Mesodermal cell (in vitro differentiated cells): ENCODE results near the gene ATG12.

Experiments
- H3K27ac ChIP-seq: 2 replicates; pipeline ENCODE4 v1.7.0; 2013; ENCODE audit warnings: mild to moderate bottlenecking, low read depth, low read length, moderate library complexity; ENCODE audit not compliant: severe bottlenecking
- H3K36me3 ChIP-seq: 2 replicates; pipeline ENCODE4 v1.7.1; 2013; ENCODE audit warnings: mild to moderate bottlenecking, low read length, moderate library complexity; ENCODE audit not compliant: control insufficient read depth, insufficient read depth
- H3K4me1 ChIP-seq: one replicate; pipeline ENCODE4 v1.7.1; 2013; ENCODE audit warnings: mild to moderate bottlenecking, low read length; ENCODE audit not compliant: insufficient read depth, control insufficient read depth, poor library complexity, severe bottlenecking
- H3K4me3 ChIP-seq: 2 replicates; pipeline ENCODE4 v1.7.0; 2013; ENCODE audit warnings: low read length, control low read depth, mild to moderate bottlenecking; ENCODE audit not compliant: insufficient read depth, poor library complexity, severe bottlenecking; ENCODE audit errors: extremely low read depth
- H3K9me3 ChIP-seq: 2 replicates; pipeline ENCODE4 v1.7.1; 2013; ENCODE audit warnings: mild to moderate bottlenecking, low read length, moderate library complexity; ENCODE audit not compliant: control insufficient read depth
- WGBS, 2 experiments: methylation state at CpG; one replicate each; pipeline ENCODE4 v1.1.5; 2013; ENCODE audit warnings: missing lambda C conversion rate in 2 of 2; ENCODE audit not compliant: insufficient coverage in 2 of 2; 5-methylcytosine and 5-hydroxymethylcytosine counted together

The ATG12 gene

DNA sequence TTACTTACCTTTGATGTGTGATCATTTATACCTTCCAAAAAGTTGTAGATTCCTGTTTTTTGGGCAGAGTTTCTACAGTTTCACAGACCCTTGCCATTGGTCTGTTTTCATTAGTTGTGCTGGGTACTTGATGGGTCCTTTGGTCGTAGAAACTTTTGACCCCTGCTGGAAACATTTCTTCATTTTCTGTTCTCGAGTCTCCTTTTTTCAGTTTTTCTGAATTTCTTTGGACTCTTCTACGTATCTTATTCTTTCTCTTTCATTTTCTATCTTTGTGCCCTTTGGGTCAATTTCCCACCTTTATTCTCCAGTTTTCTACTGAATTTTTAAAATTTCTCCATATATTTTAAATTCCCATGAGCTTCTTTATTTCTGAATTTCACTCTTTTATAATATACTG, 17.0 kb upstream of the ATG12 start:
- Histone ChIP-seq H3K4me3 (no peak overlapping the region), H3K27ac (peak overlapping the region; percentile 3), H3K4me1 (peaks cover 16% of the 10 kb centered on the region), H3K9me3 (peaks cover 9% of the 10 kb centered on the region), H3K36me3 (no peaks in the 10 kb centered on the region)
- WGBS, 2 experiments = 87 to 100% methylated on average over 2 to 3 of the region's 3 CpGs

DNA sequence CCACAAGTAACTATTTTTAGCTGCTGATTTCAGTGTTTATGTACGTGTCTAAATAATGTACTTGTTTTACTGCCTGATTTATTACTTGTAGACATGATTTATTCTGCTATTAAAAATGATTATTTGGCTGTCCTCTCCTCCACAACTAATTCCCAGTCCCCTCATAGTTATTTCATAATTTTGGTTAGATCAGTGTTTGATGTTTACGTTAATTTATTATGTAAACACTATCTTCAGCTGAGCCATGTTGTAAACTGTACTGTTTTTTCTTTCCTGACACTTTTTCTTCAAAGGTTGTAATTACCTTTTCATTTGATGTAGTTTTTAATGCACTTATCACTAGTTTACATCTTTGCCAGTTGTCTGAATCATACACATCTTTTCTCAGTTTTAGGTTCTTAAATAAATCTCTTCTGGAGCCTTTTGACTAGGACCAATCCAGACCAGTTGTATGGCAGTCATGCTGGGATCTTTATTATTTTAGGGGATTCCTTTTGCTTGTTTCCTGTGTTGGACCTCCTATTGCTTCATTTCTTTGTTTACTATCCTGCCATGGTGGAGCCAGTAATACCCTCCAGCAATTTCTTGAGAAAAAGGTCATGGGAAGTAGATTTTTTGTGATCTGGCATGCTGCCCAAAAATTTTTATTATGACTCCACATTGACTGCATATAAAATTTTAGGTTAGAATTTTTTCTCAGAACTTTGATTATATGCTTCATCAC, 16.4 kb upstream of the ATG12 start:
- Histone ChIP-seq H3K27ac (peak overlapping the region; percentile 3), H3K36me3 (no peaks in the 10 kb centered on the region), H3K4me1 (peaks cover 16% of the 10 kb centered on the region), H3K9me3 (peaks cover 11% of the 10 kb centered on the region), H3K4me3 (no peak overlapping the region)
- no CpG with 5 or more reads among the region's 2 CpGs for WGBS, 2 experiments

DNA sequence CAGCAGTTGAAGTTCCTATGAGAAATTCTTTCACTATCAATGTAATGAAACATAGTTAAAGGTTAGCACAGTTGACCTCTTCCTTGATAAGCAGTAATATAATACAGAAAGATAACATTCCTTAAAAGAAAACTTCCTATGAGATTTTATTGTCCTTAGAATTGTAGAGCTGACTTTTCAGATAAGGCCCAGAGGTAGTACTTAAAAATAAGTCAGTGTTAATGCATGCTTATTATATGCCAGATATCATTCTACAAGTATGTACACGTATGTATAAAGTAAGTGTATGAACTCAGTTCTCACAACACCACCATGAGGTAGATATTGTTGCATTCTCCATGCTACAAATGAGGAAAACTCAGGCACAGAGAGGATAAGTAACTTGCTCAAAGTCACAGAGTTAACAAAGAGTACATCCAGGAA, 15.7 kb upstream of the ATG12 start:
- no peaks in the 10 kb centered on the region for H3K36me3 ChIP-seq
- H3K9me3 ChIP-seq = peaks cover 11% of the 10 kb centered on the region
- H3K4me1 ChIP-seq = peaks cover 16% of the 10 kb centered on the region
- no CpG with 5 or more reads among the region's 1 CpG for WGBS, 2 experiments
- H3K27ac ChIP-seq = no peak overlapping the region
- no peak overlapping the region for H3K4me3 ChIP-seq

DNA sequence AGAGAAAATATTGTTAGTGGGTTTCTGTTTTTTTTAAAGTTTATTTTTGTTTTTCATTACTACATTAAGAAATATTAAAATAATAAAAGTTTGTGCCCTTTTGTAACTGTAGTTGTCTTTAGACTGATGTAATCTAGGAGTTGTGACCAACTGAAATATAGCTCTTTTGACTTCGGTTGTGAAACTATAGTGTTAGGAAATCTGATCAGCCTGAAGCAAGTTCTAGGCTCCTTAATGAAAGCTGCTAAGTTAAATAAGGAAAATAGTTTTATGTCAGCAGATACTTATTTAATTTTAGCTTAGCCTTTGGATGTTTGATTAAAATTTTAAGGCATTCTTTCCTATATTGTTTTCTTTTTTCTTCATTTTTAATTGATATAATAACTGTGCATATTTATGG, 14.6 kb upstream of the ATG12 start:
- no peaks in the 10 kb centered on the region for H3K36me3 ChIP-seq
- peaks cover 16% of the 10 kb centered on the region for H3K4me1 ChIP-seq
- H3K4me3 ChIP-seq = no peak overlapping the region
- H3K27ac ChIP-seq = no peak overlapping the region
- peaks cover 11% of the 10 kb centered on the region for H3K9me3 ChIP-seq
- 71 to 100% methylated on average over 1 of the region's 1 CpG for WGBS, 2 experiments

DNA sequence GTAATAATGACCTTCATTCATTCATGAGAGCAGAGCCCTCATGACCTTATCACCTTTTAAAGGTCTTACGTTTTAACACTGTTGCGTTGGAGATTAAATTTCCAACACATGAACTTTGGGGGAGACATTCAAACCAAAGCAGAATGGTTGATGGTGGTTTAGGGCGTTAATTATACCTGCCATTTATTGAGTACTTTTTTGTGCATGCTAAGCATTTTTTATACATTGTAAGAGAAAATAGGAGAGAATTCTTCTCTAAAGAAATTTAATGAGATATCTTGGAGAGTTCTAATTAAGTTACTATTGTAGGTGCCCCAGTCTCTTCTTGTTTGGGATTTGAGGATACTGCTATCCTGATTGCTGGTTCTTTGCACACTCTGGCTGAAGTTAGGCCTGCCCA, 12.8 kb upstream of the ATG12 start:
- H3K36me3 ChIP-seq = no peaks in the 10 kb centered on the region
- H3K27ac ChIP-seq = no peak overlapping the region
- no peak overlapping the region for H3K4me3 ChIP-seq
- no CpG with 5 or more reads among the region's 3 CpGs for WGBS, 2 experiments
- H3K4me1 ChIP-seq = peaks cover 12% of the 10 kb centered on the region
- H3K9me3 ChIP-seq = peaks cover 11% of the 10 kb centered on the region

DNA sequence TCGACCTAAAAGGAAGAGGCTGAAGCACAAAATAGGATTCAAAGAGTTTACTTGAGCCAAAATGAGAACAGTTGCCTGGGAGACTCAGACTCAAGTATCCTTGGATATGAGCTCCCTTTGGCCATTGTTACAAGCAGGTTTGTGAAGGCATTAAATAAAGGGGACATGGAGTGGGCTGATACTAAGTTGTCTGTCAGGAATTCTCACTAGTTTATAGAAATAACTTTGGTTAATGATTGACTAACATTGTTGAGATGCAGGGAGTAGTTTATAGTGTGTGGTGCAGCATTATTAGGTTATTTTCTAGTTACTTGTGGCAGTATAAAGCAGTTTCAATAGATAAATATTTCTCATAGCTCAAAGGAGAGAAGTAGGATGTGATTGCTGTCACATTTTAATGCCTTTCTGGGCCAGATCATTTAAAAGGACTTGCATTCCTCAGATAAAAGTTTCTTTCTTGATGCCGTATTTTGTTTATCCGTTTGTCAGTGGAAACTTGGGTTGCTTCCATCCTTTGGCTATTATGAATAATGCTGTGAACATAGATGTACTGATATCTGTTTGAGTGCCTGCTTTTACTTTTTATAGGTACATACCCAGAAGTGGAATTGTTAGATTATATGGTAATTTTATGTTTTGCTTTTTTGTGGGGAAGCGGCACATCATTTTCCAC, 9.5 kb upstream of the ATG12 start:
- Histone ChIP-seq H3K36me3 (no peaks in the 10 kb centered on the region), H3K4me1 (no peaks in the 10 kb centered on the region), H3K4me3 (no peak overlapping the region), H3K27ac (no peak overlapping the region), H3K9me3 (peaks cover 11% of the 10 kb centered on the region)
- WGBS, 2 experiments = 95 to 96% methylated on average over 3 of the region's 4 CpGs

DNA sequence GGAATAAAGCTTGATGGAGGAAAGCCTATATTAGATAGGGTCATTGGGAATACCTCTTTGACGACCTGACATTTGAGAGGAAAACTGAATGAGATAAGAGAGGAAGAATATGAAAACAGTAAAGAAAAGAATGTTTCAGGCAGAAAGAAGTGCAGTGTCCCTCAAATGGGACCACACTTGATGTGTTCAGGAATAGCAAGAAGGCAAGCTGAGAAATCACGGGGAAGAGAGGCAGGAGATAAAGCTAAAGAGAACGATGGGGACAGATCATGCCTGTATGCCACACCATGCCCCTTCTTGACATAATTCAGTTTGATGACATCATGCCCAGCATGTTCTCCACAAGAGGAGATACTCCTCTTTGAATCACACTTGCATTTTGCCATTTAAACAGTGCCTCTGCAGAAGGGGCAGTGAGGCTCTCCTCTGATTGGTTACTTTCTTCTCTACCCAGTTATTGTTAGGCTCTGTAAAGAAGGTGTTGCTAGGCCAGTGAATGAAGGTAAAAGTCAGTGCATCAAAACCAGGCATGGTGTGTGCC, 8.0 kb upstream of the ATG12 start:
- Histone ChIP-seq H3K4me3 (no peak overlapping the region), H3K27ac (no peak overlapping the region), H3K36me3 (no peaks in the 10 kb centered on the region), H3K4me1 (no peaks in the 10 kb centered on the region), H3K9me3 (peaks cover 11% of the 10 kb centered on the region)
- WGBS, 2 experiments = 94% methylated on average over 3 of the region's 3 CpGs

DNA sequence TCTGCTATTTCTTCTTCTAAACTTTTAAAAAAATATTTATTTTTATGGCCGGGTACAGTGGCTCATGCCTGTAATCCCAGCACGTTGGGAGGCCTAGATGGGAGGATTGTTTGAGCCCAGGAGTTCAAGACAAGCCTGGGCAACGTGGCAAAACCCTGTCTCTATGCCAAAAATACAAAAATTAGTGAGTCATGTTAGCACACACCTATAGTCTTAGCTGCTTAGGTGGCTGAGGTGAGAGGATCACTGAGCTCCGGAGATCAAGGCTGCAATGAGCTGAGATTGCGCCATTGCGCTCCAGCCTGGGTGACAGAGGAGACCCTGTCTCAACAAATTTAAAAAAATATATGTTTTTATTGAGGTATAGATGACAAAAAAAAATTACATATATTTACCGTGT, 5.9 kb upstream of the ATG12 start:
- H3K4me1 ChIP-seq = no peaks in the 10 kb centered on the region
- no peaks in the 10 kb centered on the region for H3K36me3 ChIP-seq
- no peak overlapping the region for H3K4me3 ChIP-seq
- no peak overlapping the region for H3K27ac ChIP-seq
- H3K9me3 ChIP-seq = no peaks in the 10 kb centered on the region
- WGBS, 2 experiments = 80 to 94% methylated on average over 1 to 3 of the region's 7 CpGs

DNA sequence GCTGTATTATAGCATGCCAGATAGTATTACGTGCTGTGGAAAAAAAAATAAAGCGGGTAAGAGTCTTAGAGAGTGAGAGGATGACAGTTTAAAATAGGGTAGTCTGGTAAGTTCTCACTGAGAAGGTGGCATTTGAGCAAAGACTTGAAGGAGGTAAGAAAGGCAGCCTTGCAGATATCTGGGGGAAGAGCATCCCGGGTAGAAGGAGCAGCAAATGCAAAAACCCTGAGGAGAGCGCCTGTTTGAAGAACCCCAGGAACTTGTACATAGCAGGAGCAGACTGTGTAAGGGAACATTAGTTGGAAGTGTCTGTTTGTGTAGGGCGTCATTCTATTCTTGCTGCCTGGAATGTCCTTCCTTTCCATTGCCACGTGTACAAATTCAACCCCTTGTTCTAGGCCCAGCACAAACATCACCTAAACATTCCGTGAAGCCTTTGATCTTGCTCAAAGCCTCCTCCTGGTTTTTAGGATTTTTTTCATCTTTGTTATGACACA, 3.0 kb upstream of the ATG12 start:
- H3K4me3 ChIP-seq = no peak overlapping the region
- peaks cover 3% of the 10 kb centered on the region for H3K4me1 ChIP-seq
- 75 to 81% methylated on average over 6 of the region's 7 CpGs for WGBS, 2 experiments
- no peaks in the 10 kb centered on the region for H3K9me3 ChIP-seq
- H3K27ac ChIP-seq = no peak overlapping the region
- H3K36me3 ChIP-seq = no peaks in the 10 kb centered on the region

DNA sequence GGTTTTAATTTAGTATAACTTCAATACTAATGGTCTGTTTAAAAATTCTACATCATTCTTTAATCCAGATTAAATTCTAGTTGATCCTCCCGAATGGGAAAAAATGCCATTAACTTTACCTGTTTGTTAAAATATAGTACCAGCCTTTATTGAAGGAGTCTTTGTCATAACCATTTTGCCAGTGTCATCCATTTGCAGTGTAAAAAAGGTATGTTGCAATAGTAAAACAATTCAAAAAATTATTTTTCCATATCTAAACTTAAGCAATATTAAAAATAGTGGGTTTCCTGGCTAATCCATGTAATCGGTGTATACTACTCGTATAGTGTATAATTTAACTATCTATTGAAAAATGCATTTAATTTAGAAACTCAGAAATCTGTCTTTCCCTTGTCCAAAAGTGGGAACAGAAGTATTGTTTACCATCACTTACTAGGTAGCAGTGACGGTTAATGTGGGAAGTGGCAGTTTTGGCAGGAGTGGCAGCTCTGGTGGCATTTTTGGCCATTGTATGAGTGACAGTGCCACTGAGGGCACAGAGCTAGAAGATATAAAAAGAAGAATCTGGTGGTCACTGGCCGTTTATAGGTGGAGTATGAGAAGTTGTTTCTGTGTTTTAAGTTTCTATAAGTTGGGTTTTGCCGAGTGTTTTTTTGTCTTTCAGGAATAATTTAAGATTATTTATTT, 2.2 kb upstream of the ATG12 start:
- Histone ChIP-seq H3K27ac (no peak overlapping the region), H3K36me3 (no peaks in the 10 kb centered on the region), H3K4me1 (peaks cover 3% of the 10 kb centered on the region), H3K4me3 (no peak overlapping the region), H3K9me3 (no peaks in the 10 kb centered on the region)
- 100% methylated on average over 1 of the region's 6 CpGs for WGBS, 2 experiments
